ENCODE measurements around the gene SLC4A1.
"Not testable (repeated sequence)": the region's sequence is repeated elsewhere in the genome, so short reads cannot be mapped to it uniquely, and the experiment has no call there.

SLC4A1 gene

DNA sequence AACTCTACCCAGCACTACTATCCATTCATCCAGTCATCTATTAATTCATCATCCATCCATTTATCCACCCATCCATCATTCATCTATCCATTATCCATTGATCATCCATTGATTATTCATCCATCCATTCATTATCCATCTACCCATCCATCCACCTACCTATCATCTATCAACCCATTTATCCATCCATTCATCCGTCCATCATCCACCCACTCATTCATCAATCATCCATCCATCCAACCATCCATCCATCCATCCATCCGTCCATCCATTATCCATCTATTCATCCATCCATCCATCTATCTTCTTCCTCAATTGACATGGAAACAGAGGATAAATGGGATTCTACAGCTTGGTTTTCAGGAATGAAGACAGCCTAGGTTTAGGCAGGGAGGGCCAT is 12.0 kb downstream of the SLC4A1 start:
- DNase-seq: no peak

DNA sequence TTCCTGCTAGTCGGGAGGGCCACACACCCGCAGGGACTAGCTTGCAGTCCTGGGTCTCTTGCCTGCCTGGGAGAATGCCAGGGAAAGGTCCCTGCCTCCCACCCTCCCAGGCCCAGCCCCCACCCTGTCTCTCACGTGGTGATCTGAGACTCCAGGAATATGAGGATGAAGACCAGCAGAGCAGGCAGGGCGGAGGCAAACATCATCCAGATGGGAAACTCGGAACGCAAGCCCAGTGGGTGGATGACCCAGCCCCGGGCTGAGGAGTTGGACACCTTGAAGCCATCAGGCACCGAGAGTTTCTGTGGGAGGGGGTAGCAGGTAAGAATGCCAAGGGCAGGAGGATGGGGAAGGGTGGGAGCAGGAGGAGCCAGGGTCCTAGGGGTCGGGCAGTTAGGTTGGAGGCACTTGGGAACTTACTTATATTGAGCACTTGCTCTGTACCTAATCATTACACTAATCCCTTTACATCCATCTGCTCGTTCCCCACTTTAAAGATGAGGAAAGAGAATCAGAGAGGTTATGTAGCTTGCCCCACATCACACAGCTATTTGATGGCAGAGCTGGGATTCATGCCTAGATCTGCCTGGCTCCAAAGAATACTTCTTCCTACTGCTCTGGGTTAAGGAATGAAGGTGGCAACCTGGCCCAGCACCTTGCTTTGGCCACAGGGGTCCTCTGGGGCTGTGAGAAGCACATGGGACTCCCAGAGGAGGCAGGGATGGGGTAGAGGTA is 13.4 kb downstream of the SLC4A1 start:
- no peak for DNase-seq

DNA sequence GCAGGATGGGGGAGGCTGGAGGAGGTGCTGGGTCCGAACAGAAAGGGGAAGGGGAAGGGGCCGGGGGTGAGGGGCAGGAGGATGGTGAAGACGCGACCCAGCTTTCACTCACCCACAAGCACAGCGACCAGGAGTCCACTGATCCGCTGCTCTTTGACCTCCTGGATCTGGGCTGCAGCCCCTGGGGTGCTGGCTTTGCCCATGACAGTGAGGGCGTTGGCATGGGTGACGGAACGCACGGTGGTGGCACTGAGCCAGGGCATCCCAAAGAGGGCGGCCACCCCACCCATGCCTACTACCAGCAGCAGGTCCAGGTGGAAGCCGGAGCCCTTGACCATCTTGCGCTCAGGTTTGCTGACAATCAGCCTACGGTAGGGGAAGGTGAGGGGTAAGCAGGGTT is 14.9 kb downstream of the SLC4A1 start:
- no peak for DNase-seq

DNA sequence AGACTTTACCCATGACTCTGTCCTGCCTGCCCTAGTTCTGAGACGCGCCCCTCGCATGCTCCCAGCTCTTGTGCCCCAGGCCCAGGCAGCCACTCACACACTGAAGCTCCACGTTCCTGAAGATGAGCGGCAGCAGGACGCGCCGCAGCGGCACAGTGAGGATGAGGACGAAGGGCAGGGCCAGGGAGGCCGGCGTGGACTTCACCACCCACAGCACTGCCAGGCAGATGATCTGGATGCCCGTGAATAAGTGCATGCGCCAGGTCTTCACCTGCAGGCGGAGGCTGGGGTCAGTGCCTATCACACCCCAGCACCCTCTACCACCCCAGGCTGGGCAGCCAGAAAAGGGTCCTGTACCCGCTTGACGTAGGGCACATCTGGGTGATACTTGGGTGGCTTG is 16.9 kb downstream of the SLC4A1 start:
- no peak for DNase-seq

DNA sequence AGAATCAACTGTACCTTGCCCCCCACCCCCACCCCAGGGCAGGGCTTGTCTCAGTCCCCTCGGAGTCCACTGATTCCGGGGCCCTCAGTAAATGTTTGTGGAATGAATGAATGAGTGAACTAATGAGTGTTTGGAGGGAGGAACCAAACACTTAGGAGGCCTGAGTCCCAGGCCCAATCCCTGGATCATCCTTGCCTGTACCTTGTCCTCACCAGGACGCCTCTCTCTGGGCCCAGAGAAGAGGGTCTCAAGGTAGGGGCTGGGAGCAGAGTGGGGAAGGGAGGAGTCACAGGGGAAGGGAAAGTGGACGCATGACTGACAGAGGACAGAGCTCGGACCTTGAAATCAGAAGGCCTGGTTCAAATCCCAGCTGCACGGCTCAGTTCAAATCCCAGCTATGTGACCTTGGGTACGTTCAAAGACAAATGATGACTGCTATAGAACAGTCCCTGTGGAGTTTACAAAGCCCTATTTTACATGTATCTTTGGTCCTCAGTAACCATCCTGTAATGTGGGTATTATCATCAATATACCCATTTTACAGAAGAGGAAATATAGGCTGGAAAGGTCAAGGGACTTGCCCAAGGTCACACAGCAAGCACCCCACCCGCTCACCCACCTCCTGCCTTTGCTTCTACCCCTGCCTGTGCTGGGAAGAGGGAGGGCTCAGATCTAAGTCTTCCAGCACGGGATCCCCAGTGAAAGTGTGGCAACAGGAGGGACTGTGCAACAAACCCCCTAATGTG is 18.3 kb downstream of the SLC4A1 start:
- DNase-seq: no peak

DNA sequence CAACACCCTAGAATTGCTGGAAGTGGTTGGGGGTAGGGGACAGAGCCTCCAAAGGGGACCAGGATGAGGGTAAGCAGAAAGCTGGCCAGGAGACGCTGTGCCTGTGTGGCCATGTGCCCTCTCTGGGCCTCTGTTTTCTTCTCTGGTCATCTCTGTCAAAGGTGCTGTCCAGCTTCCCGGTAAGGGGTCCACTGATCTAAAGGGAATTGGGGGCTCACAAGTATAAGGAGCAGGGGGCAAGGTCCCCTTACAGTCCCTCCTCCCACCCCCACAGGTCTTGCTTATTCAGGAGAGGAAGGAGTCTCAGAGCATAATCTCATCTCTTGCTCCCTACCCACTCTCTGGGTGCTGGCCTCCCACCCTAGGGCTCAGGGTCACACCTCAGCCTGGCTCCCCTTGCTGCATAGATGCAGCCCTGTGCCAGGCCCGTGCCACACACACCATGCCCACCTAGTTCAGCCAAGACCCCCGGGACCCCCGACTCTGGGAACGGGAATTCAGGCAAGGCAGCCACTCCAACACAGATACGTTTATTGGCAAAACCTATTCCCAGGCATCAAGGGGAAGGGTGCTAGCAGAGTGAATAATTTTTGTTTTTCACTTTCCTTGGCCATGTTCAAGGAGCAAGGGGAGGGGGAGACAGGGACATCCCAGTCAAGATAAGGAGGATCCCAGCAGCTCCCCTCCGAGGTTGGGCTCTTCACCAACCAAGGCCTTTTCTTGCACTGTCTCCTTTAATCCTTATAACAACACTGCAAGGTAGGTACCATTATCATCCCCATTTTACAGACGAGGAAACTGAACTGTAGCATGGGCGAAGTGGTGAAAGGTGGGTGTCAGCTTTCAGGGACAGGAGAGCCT is 19.8 kb downstream of the SLC4A1 start:
- DNase-seq: no peak

DNA sequence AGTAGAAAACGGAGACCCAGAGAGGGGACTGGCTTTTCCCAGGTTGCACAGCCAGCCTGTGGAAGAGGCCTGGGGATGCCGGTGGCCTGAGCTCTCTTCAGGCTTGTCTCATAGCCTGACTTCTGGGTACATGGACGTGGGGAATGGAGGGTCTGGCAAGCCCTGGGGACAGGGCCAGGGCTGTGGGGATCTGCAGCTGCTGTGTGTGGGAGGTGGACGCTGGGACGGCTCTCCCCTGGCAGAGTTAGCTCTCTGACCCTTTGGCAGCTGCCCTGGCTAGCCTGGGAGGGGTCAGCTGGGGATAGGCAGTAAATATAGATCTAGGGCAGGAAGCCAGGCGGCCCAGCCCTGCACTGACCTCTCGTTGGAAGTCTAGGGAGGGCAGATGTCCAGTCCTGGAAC is 20.5 kb downstream of the SLC4A1 start:
- no peak for DNase-seq

DNA sequence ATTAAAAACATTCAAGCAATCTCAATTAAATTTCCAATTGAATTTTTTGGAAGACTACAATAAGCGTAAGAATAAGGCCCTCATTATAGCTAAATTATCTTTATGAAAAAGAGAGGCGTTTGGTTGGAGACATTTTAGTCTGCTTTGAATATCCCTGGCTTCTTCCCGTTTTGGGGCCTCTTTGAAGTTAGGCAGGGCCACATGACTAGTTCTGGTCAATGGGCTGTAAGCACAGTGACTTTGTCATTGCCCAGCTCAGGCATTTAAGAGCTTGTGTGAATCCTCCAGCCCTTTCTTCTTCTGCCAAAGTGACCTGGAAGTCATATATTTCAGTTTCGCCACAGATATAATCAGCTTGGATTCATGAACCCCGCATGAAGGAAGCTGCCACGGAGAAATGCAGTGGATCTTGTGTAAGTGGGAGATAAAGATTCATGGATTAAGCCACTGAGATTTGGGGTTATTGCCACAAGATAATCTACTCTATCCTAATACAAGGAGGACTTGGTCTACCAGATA is 26.8 kb downstream of the SLC4A1 start:
- no peak for DNase-seq

DNA sequence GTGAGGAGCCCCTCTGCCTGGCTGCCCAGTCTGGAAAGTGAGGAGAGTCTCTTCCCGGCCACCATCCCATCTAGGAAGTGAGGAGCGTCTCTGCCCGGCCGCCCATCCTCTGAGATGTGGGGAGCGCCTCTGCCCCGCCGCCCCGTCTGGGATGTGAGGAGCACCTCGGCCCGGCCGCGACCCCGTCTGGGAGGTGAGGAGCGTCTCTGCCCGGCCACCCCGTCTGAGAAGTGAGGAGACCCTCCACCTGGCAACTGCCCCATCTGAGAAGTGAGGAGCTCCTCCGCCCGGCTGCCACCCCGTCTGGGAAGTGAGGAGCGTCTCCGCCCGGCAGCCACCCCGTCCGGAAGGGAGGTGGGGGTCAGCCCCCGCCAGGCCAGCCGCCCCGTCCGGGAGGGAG is 30.0 kb downstream of the SLC4A1 start:
- not testable (repeated sequence) for DNase-seq

DNA sequence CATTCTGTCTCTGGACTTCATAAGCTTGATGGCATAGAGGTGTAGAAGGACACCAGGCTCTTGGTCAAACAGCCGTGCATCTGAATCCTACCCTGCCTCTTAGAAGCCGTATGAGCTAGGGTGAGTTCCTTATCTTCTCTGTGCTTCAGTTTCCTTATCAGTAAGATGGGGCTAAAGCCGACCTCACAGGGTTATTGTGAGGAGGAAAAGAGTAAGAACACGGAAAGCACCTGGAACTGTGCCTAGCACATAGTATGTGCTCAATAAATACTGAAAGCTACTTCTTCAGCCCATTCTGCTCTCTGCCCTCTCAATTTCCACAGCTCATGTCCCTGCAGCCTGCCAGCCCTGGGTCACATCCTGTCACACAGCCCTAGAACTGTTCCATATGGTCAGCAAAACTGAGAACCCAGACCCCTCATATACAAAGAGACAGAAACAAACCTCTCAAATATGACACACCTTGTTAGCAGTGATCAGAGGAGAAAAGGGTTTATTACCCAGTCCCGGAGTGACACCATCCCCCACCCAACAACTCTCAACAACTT is 31.4 kb downstream of the SLC4A1 start:
- DNase-seq: no peak

DNA sequence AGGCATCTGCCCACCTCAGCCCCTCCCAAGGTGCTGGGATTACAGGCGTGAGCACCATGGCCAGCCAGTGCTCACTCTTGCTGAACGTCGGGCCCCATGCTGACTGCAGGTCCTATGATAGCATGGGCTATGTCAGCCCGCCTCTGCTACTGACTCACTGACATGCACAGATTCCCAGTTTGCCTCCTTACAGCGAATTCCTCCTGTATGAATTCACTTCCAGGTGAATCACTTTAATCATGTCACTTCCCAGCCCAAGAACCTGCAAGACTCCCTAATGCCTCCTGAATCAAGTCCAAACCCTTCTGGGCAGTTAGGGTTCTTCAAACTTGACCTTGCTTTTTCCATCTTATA is 32.4 kb downstream of the SLC4A1 start:
- DNase-seq: peak in 1 of 2 experiments; percentile 22

DNA sequence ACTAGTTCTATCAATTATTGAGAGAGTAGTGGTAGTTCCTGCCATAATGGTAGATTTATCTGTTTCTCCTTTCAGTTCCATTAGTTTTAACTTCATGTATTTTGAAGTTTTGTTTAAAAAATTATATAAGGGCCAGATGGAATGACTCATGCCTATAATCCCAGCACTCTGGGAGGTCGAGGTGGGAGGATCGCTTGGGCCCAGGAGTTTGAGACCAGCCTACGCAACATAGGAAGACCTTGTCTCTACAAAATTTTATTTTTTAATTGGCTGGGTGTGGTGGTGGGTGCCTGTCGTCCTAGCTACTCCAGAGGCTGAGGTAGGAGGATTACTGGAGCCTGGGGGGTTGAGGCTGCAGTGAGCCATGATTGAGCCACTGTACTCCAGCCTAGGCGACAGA is 34.4 kb downstream of the SLC4A1 start:
- no peak for DNase-seq

DNA sequence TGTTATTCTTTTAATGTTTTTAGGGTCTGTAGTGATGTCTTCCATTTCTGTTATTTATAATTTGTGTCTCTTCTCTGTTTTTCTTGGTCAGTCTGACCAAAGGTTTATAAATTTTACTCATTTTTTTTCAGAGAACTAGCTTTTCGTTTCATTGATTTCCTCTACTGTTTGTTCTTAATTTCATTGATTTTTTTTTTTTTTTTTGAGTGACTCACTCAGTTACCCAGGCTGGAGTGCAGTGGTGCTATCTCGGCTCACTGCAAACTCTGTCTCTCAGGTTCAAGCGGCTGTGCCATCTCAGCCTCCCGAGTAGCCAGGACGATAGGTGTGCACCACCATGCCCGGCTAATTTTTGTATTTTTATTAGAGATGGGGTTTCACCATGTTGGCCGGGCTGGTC is 35.9 kb downstream of the SLC4A1 start:
- DNase-seq: no peak

DNA sequence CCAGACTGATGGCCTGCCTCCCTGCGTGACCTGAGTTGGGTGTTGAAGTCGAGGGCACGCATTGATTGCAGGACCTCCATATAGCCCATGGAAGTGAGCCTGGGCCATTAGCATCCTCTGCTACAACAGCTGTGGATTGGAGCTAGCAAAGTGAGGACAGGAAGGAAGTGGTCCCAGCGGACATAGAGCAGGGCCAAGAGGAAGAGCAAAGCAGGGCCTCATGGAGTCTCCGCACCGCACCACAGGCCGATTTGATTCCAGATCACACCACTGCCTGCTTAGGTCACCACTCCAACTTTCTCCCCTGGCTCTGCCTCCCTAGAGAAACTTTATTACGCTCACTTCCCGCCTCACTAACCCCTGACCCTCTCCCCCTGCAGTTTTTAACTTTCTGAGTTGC is 37.8 kb downstream of the SLC4A1 start:
- no peak for DNase-seq

DNA sequence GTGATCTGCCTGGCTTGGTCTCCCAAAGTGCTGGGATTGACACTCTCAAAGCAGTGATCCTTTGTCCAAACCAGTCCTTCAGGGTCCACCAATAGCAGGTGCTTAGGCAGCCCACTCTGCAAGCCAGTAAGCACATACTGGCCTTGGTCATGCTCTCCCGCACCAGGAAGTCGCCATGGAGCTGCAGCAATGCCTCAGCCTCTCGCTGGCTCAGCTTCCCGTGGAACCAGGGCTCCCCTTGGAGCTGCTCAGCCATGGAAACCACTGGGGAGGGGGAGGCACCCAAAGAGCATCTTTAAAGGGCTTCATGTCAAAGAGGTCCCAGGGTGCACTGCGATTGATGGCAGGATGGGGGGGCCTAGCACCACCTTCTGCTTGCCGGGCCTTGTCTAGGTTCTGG is 38.8 kb downstream of the SLC4A1 start:
- DNase-seq: no peak

DNA sequence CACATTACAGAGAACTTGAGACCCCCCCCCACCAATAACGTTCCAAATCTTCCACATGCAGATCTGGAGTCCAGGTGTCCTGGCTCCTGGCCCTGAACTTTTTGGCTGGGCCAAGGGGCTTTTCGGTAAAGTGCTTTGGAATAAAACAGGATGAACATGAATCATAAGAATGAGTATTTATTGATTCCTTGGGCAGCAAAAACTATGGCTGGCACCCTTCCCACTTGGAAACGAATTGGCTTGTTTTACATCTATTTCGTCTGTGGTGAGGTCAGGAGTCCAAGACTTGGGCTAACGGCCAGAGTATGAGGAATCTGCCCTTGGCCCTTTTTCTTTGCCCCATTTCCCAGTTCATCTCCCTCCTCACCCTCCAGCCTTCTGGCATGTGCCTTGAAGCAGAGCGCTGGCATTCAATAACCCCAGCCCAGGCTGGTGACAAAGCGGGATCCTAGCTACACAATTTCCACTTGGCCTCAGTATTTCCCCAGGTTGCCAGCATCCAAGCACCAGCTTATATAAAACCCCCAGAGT is 44.3 kb downstream of the SLC4A1 start:
- no peak for DNase-seq

DNA sequence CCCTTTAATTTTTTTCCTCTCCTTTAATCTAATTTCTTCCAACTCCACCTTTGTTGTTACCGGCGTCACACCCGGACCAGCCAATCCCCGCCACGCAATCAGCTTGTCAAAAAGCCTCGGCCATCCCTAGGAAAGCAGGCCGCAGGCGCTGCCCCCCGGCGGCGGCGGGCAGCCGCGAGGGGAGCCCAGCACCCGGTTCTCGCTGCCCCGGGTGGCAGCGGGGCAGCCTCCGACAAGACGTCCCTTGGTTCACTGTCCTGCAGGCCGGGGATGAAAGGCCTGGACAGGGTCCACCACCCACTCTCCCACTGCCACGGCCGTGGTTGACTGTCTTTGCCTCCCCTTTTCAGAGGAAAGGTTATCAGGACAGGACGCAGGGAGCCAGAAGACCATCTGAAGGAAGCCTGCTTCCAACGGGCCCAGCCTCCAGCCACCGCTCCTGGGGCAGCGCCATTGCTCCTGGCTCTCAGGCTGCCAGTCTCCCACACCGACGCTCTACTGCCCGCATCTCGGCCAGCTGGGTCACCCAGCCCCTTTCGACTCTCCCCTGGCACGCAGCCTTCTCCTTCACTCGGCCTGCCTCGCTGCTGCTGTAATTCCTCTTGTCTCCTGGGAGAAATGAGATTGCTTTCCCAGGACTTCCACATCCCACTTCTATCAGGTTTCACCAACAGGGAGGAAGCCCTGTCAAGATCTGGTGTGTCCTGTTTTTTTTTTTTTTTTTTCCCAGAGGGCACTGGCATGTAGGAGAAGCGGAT is 45.6 kb downstream of the SLC4A1 start:
- peak; percentile 59 to 87 for DNase-seq

DNA sequence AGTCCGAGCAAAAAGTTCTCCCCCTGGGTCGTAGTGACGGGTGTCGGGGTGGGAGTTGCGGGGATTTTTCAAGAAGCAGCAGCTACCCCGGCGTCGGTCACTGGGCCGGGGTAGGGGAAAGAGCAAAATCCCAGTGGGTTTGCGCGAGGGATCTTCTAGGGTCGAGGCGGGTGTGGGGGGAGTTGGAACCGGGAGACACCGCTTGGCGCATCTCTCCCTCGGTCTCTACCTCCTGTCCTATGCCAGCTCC is 46.1 kb downstream of the SLC4A1 start:
- DNase-seq: no peak

DNA sequence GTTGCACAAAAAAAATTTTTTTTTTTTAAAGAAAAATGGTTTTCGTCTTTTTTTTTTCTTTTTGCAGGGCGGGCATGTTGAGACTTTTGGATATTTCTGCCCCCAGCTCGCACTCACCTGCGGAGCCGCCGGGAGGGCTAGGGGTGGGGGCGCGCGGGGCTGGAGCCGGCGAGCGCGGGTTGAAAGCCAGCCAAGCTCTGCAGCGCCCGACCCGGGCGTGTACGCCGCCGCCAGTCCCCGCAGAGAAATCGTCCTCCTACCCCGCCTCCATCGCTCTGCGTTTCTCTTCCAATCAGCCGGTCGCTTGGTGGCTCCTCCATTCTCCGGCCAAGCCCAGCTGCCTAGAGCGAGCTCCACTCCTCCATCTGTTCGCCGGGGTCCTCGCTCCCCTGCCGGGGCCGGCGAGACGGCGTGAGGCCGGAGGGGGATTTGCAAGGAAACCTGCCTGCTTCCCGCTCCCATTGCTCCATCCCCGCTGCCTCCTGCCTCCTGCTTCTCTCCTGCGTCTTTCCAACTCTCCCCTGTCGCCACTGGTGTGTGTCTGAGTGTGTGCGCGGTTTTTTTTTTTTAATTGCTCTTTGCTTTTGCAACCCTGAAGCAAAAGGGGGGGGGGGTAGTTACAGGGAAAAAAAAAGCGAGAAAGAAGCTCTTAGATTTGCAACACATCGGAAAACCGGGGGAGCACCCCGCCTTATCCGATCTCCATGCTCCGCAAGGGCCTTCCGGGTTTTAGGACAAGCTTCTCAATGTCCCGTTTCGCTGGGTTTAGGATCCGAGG is 46.7 kb downstream of the SLC4A1 start:
- peak in 1 of 2 experiments; percentile 78 for DNase-seq

DNA sequence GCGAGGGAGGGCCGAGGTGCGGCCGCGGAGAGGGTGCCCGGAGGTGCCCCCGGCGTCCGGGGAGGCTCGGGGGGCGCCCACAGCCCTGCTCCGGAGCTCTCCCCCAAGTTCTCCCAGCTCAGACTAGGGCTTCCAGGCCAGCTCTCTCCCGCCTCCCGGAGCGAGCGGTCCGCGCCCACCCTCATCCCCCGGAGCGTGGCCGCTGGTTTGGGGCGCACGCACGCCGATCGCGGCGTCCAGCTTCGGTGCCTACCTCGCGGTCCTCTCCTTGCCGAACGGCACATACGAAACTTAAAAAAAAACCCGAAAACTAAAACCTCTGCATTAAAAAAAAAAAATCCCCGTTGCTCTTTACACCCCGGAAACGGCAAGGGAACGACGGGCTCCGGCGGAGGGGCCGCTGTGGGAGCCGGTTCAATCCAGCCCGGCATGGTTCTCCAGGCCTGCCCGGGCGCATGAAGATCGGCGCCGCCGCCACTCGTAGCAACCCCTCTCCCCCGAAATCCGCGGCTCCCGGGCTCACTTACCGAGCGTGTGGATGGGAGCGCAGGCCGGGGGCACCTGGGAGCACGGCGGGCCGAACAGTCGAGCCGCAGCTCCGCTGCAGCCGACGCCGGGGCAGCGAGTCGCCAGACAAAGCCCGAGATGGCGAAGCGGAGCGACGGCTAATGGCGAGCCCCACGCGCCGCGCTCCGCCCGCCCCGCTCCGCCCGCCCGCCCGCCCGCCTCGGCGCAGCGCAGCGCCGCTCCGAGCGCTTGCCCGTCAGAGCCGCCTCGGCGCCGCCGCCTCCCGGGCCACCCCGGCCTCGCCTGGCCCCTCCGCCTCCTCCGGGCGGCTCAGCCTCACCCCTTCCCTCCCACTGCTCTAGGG is 47.5 kb downstream of the SLC4A1 start:
- no peak for DNase-seq

Data from SW 1271 (cell line).